Endothelial cell of umbilical vein (primary cell): ENCODE measurements around the gene HIPK1. TPM values are rescaled to one million over a fixed set of nuclear protein-coding genes. Genes with fewer than 3 reads are reported as not detected.

ENCODE experiments used
- BruUV-seq: library from RNA; stranded (reverse); fragments of 400-500 nt; replicated peaks from 2 replicates; lab custom pipeline; 2021; lab: Mats Ljungman, UMichigan
- CTCF ChIA-PET: fragments of 300-600, 350-600 bp; sonication (Branson Sonifier 250); formaldehyde crosslinking; loops from one replicate; lab custom pipeline; 2021; ENCODE audit warnings: antibody characterized with exemption, inconsistent platforms; lab: Charles Lee
- POLR2A ChIA-PET: fragments of 300-600, 350-600 bp; sonication (Branson Sonifier 250); formaldehyde crosslinking; loops from one replicate; lab custom pipeline; 2021; ENCODE audit warnings: antibody characterized with exemption, inconsistent platforms; lab: Charles Lee
- DNase-seq: peaks from one replicate; pipeline ENCODE4 v3.0.0-alpha.2; 2011; ENCODE audit warnings: low read depth, low spot score
- FAIRE-seq: peaks from 2 replicates; lab custom pipeline; 2011; peaks lifted over from hg19 to GRCh38; lab: Jason Lieb, UNC
- H2AFZ ChIP-seq: 2 replicates; pipeline ENCODE4 v1.6.0; 2012; ENCODE audit warnings: low read depth, low read length, control low read depth, inconsistent platforms
- H3K27ac ChIP-seq: 2 replicates; pipeline ENCODE4 v1.5.1; 2011; ENCODE audit warnings: low read depth, mild to moderate bottlenecking, control low read depth, low read length, moderate library complexity; ENCODE audit not compliant: insufficient read depth
- H3K27me3 ChIP-seq, 2 experiments: 2 replicates each; pipeline versions ENCODE4 v1.6.0 to v1.6.1; 2011; ENCODE audit warnings: low read length in 2 of 2, mixed read lengths in 1 of 2; ENCODE audit not compliant: control insufficient read depth in 2 of 2, insufficient read depth in 2 of 2
- H3K36me3 ChIP-seq, 2 experiments: 2 replicates in 1 of 2; 3 replicates in 1 of 2; pipeline ENCODE4 v1.5.1; 2011; ENCODE audit warnings: low read length in 2 of 2, mild to moderate bottlenecking in 1 of 2, moderate library complexity in 1 of 2; ENCODE audit not compliant: control insufficient read depth in 2 of 2, insufficient read depth in 2 of 2; ENCODE audit errors: extremely low read depth in 1 of 2
- H3K4me1 ChIP-seq: 3 replicates; pipeline ENCODE4 v1.5.1; 2011; ENCODE audit warnings: mild to moderate bottlenecking, low read length; ENCODE audit not compliant: control insufficient read depth, insufficient read depth; ENCODE audit errors: extremely low read depth
- H3K4me2 ChIP-seq: 2 replicates; pipeline ENCODE4 v1.6.1; 2011; ENCODE audit warnings: low read length, control low read depth, mixed read lengths; ENCODE audit not compliant: insufficient read depth
- H3K4me3 ChIP-seq, 3 experiments: fragments of 200-600 bp in 1 of 3; sonication (generic), shearing (Covaris generic) in 1 of 3; replicated peaks in 1 of 3; 2 replicates each; pipeline ENCODE4 v1.5.1; 2011 to 2016; ENCODE audit warnings: control low read depth in 3 of 3, low read length in 3 of 3, mild to moderate bottlenecking in 2 of 3, inconsistent platforms in 1 of 3, low read depth in 1 of 3, moderate library complexity in 1 of 3; ENCODE audit not compliant: insufficient read depth in 1 of 3
- H3K79me2 ChIP-seq: 2 replicates; pipeline ENCODE4 v1.6.0; 2012; ENCODE audit warnings: low read length, inconsistent platforms; ENCODE audit not compliant: control insufficient read depth, insufficient read depth
- H3K9ac ChIP-seq: replicated peaks from 2 replicates; pipeline ENCODE3; 2011; ENCODE audit warnings: low read length, control low read depth; ENCODE audit not compliant: insufficient read depth; ENCODE audit errors: extremely low read depth
- H3K9me1 ChIP-seq: replicated peaks from 3 replicates; pipeline ENCODE4 v1.6.0; 2011; ENCODE audit warnings: mild to moderate bottlenecking, low read length; ENCODE audit not compliant: control insufficient read depth, insufficient read depth; ENCODE audit errors: extremely low read depth
- H3K9me3 ChIP-seq: replicated peaks from 2 replicates; pipeline ENCODE4 v1.5.1; 2012; ENCODE audit warnings: low read length, inconsistent platforms; ENCODE audit not compliant: control insufficient read depth, insufficient read depth
- H4K20me1 ChIP-seq: replicated peaks from 2 replicates; pipeline ENCODE3; 2011; ENCODE audit warnings: mild to moderate bottlenecking, low read length; ENCODE audit not compliant: control insufficient read depth, insufficient read depth; ENCODE audit errors: extremely low read depth
- CTCF ChIP-seq, 2 donors: IDR thresholded peaks; 1 replicate in 1 of 2; 2 replicates in 1 of 2; pipeline ENCODE4 v1.5.1; 2011; ENCODE audit warnings: low read length in 2 of 2, mild to moderate bottlenecking in 2 of 2, moderate library complexity in 2 of 2, control low read depth in 1 of 2, inconsistent platforms in 1 of 2, low read depth in 1 of 2; ENCODE audit not compliant: insufficient read depth in 1 of 2; ENCODE audit errors: extremely low read depth in 1 of 2
- EZH2 ChIP-seq: IDR thresholded peaks from 2 replicates; pipeline ENCODE4 v1.6.1; 2012; ENCODE audit warnings: borderline replicate concordance, low read depth, mild to moderate bottlenecking, moderate library complexity, low read length, inconsistent platforms; ENCODE audit not compliant: severe bottlenecking
- FOS ChIP-seq: IDR thresholded peaks from 2 replicates; pipeline ENCODE4 v1.6.1; 2011; ENCODE audit warnings: mild to moderate bottlenecking, low read length, moderate library complexity, borderline replicate concordance; ENCODE audit not compliant: insufficient read depth
- MAX ChIP-seq: IDR thresholded peaks from 2 replicates; pipeline ENCODE4 v1.6.1; 2011; ENCODE audit not compliant: insufficient read depth, insufficient read length
- MYC ChIP-seq: IDR thresholded peaks from one replicate; pipeline ENCODE4 v1.6.1; 2011; ENCODE audit warnings: mild to moderate bottlenecking, low read depth, low read length
- POLR2AphosphoS5 ChIP-seq: IDR thresholded peaks from 2 replicates; pipeline ENCODE4 v1.6.1; 2012; ENCODE audit warnings: low read depth, mild to moderate bottlenecking, control low read depth, low read length, moderate library complexity; ENCODE audit not compliant: insufficient read depth
- dilution Hi-C: fragments of 300-500 bp; cut with MboI; formaldehyde crosslinking; loops from one replicate; pipeline ENCODE4 v1.15.0; 2019; ENCODE audit warnings: low sequenced_read_pairs; ENCODE audit not compliant: extremely low pct_ligation_motif_present
- intact Hi-C: fragments of 100-400 bp; cut with micrococcal nuclease; formaldehyde crosslinking; loops from one replicate; pipeline ENCODE4 v1.10.0; 2022
- polyA plus RNA-seq, 4 experiments: library from polyadenylated mRNA; depleted of rRNA in 3 of 4; stranded (reverse) in 3 of 4; unstranded in 1 of 4; fragments of >200 nt; gene quantifications; 2 replicates each; pipeline versions ENCODE4 v1.2.1 to v1.2.3, GENCODE V29; 2011 to 2012; ENCODE audit warnings: missing spikeins in 1 of 4
- total RNA-seq: library from RNA; stranded (reverse); gene quantifications from 2 replicates; pipeline ENCODE4 v1.2.3, GENCODE V29; 2021

Gene HIPK1
- total and polyA plus RNA-seq, 2 donors (not counting 3 experiments of a cell fraction or from before 2014, with no cell fraction given) = 39.3 to 56.1 TPM

GRCh38 chr1:113886417-113887401 lies 42.4 kb upstream of the HIPK1 start:
- Histone ChIP-seq H2AFZ (no peak overlapping the region), H3K79me2 (no peaks in the 10 kb centered on the region), H3K9me1 (no peaks in the 10 kb centered on the region), H4K20me1 (no peaks in the 10 kb centered on the region), H3K4me2 (no peak overlapping the region), H3K27me3 (no peaks in the 10 kb centered on the region), H3K27ac (no peak overlapping the region), H3K9ac (no peak overlapping the region), H3K4me1 (no peaks in the 10 kb centered on the region), H3K4me3 (no peak overlapping the region), H3K9me3 (no peaks in the 10 kb centered on the region), H3K36me3 (no peaks in the 10 kb centered on the region)
- no peak for DNase-seq
- ChIA-PET CTCF (no interaction called here), POLR2A (no interaction called here)
- no peak for FAIRE-seq
- intact Hi-C loops (no loop called here), dilution Hi-C loops (no loop called here)
- BruUV-seq = no TSS peak
- TF ChIP-seq FOS (no peak), EZH2 (no peak), CTCF (IDR thresholded peaks at IDR 0.05; ENCODE audit: extremely low read depth in 1 of 2, insufficient read depth in 1 of 2, low read depth in 1 of 2, low read length in 2 of 2) (no peak), MYC (no peak), POLR2AphosphoS5 (no peak), MAX (no peak)
